ENCODE measurements around the gene COL6A1. TPM values are rescaled to one million over a fixed set of nuclear protein-coding genes. Genes with fewer than 3 reads are reported as not detected.
A peak's percentile ranks its signal among the peaks of the same experiment; 100 is the strongest.

COL6A1 gene
- total RNA-seq, 4 donors from 2014 or later = 94.9 to 265 (median 133) TPM

- DNase-seq (ENCODE audit: low spot score in 2 of 2) = peak in 1 of 2 donors; percentile 72
- 81 to 86% methylated on average over 18 of the region's 18 CpGs for WGBS, 2 donors
- intact Hi-C loops (cut with DNase I; ENCODE audit: low total_unique reads) = no loop called here
- TF ChIP-seq CTCF (IDR thresholded peaks at IDR 0.05) (no peak), POLR2A (IDR thresholded peaks at IDR 0.05) (no peak)
- no peak overlapping the region for H3K4me3 ChIP-seq (ENCODE audit: low read depth, poor library complexity, severe bottlenecking)
Observed at GRCh38 chr21:45991606-45992300, 10.2 kb downstream of the COL6A1 start.

GRCh38 chr21:45992301-45993209 is 11.0 kb downstream of the COL6A1 start:
- 76 to 77% methylated on average over 32 of the region's 32 CpGs for WGBS, 2 donors
- intact Hi-C loops (cut with DNase I; ENCODE audit: low total_unique reads) = no loop called here
- DNase-seq (ENCODE audit: low spot score in 2 of 2) = peak; percentile 13 to 86
- TF ChIP-seq POLR2A (IDR thresholded peaks at IDR 0.05) = no peak
- TF ChIP-seq CTCF (IDR thresholded peaks at IDR 0.05) = no peak
- H3K4me3 ChIP-seq (ENCODE audit: low read depth, poor library complexity, severe bottlenecking) = no peak overlapping the region

GRCh38 chr21:45993210-45994085 is 11.9 kb downstream of the COL6A1 start:
- TF ChIP-seq CTCF (IDR thresholded peaks at IDR 0.05) (no peak), POLR2A (IDR thresholded peaks at IDR 0.05) (no peak)
- H3K4me3 ChIP-seq (ENCODE audit: low read depth, poor library complexity, severe bottlenecking) = no peak overlapping the region
- 83 to 86% methylated on average over 31 to 32 of the region's 44 CpGs for WGBS, 2 donors
- DNase-seq (ENCODE audit: low spot score in 2 of 2) = peak; percentile 14 to 89
- intact Hi-C loops (cut with DNase I; ENCODE audit: low total_unique reads) = no loop called here

- peak in 1 of 2 donors; percentile 76 for DNase-seq (ENCODE audit: low spot score in 2 of 2)
- no peak overlapping the region for H3K4me3 ChIP-seq (ENCODE audit: low read depth, poor library complexity, severe bottlenecking)
- WGBS, 2 donors = 82 to 87% methylated on average over 24 of the region's 24 CpGs
- TF ChIP-seq CTCF (IDR thresholded peaks at IDR 0.05) (no peak), POLR2A (IDR thresholded peaks at IDR 0.05) (no peak)
- intact Hi-C loops (cut with DNase I; ENCODE audit: low total_unique reads) = no loop called here
Observed at GRCh38 chr21:45994086-45994661, 12.6 kb downstream of the COL6A1 start.
